Common myeloid progenitor, CD34-positive (primary cell): ENCODE measurements around the gene IPO9.
A peak's percentile ranks its signal among the peaks of the same experiment; 100 is the strongest.

Experiments used
- CTCF ChIA-PET: fragments of 350-600 bp; sonication (Branson Sonifier 250); formaldehyde crosslinking; loops from one replicate; lab custom pipeline; 2021; ENCODE audit warnings: antibody characterized with exemption; lab: Charles Lee
- POLR2A ChIA-PET: fragments of 350-600 bp; sonication (Branson Sonifier 250); formaldehyde crosslinking; loops from one replicate; lab custom pipeline; 2021; ENCODE audit warnings: antibody characterized with exemption; lab: Charles Lee
- DNase-seq, 3 donors: peaks; one replicate each; pipeline versions ENCODE4 v3.0.0 to v3.0.0-alpha.2; 2013
- H3K27ac ChIP-seq, 2 experiments: 1 replicate in 1 of 2; 2 replicates in 1 of 2; pipeline ENCODE4 v1.7.0; 2013; ENCODE audit warnings: inconsistent platforms in 2 of 2, low read length in 2 of 2, mild to moderate bottlenecking in 2 of 2, low read depth in 1 of 2, moderate library complexity in 1 of 2; ENCODE audit not compliant: severe bottlenecking in 2 of 2, insufficient read depth in 1 of 2, poor library complexity in 1 of 2
- H3K27me3 ChIP-seq, 5 experiments: replicated peaks in 2 of 5; 1 replicate in 3 of 5; 2 replicates in 2 of 5; pipeline versions ENCODE4 v1.6.1 to v1.7.0; 2013; ENCODE audit warnings: low read length in 4 of 5, mild to moderate bottlenecking in 2 of 5, moderate library complexity in 2 of 5, inconsistent platforms in 1 of 5; ENCODE audit not compliant: insufficient read depth in 5 of 5, control insufficient read depth in 4 of 5
- H3K36me3 ChIP-seq, 4 experiments: 1 replicate in 2 of 4; 2 replicates in 2 of 4; pipeline versions ENCODE4 v1.6.1 to v1.7.0; 2013; ENCODE audit warnings: low read length in 3 of 4, control low read depth in 1 of 4, mild to moderate bottlenecking in 1 of 4; ENCODE audit not compliant: control insufficient read depth in 4 of 4, insufficient read depth in 4 of 4
- H3K4me1 ChIP-seq, 4 experiments: 1 replicate in 3 of 4; 2 replicates in 1 of 4; pipeline versions ENCODE4 v1.6.1 to v1.7.1; 2013; ENCODE audit warnings: low read length in 3 of 4, mild to moderate bottlenecking in 3 of 4, control low read depth in 1 of 4, inconsistent platforms in 1 of 4, moderate library complexity in 1 of 4; ENCODE audit not compliant: control insufficient read depth in 4 of 4, insufficient read depth in 4 of 4; ENCODE audit errors: control extremely low read depth in 1 of 4
- H3K4me3 ChIP-seq, 7 experiments: 1 replicate in 4 of 7; 2 replicates in 3 of 7; pipeline versions ENCODE4 v1.5.1 to v1.7.0; 2013; ENCODE audit warnings: mild to moderate bottlenecking in 7 of 7, low read length in 6 of 7, moderate library complexity in 6 of 7, inconsistent platforms in 2 of 7, low read depth in 2 of 7, control low read depth in 1 of 7; ENCODE audit not compliant: insufficient read depth in 4 of 7, control insufficient read depth in 1 of 7; ENCODE audit errors: extremely low read depth in 1 of 7
- H3K9me3 ChIP-seq, 5 experiments: 1 replicate in 4 of 5; 2 replicates in 1 of 5; pipeline versions ENCODE4 v1.6.1 to v1.7.1; 2013; ENCODE audit warnings: low read length in 4 of 5, mild to moderate bottlenecking in 2 of 5, inconsistent platforms in 1 of 5, low read depth in 1 of 5, moderate library complexity in 1 of 5; ENCODE audit not compliant: control insufficient read depth in 4 of 5, insufficient read depth in 2 of 5; ENCODE audit errors: control extremely low read depth in 1 of 5
- WGBS: methylation state at CpG from one replicate; pipeline ENCODE4 v1.1.5; 2013; ENCODE audit not compliant: insufficient coverage; 5-methylcytosine and 5-hydroxymethylcytosine counted together

Gene IPO9

DNA sequence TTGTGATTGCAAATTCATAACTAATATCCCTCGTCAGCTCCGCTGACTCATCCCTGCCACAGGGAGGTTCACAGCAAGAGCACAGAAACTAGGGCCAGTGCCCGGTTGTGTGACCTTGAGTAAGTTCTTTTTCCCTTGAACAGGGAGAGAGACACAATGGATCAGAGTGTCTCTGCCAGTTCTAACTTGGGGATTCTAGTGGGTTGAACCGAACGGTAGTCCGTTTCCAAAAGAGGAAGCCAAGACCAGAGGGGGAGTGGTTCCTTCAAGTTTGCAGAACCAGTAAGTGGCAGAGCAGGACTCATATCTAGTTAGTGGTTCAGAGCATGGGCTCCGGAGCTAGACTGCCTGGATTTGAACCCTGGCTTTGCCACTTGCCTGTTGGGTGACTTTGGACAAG lies 54.8 kb downstream of the IPO9 start:
- CTCF ChIA-PET: interaction anchor here (0.7 to 11.6 kb wide), 13 partner anchors 9 to 100 kb away, joined by 3 to 156 read pairs (median 4); partner anchors contain the start of genes IPO9, SHISA4 and TIMM17A
- 27% methylated on average over 6 of the region's 7 CpGs for WGBS
- Histone ChIP-seq H3K4me1 (peaks cover 14 to 53% (median 37%) of the 10 kb centered on the region in 4 experiments), H3K36me3 (peaks cover 0 to 3% (median 0%) of the 10 kb centered on the region in 4 experiments), H3K4me3 (peak overlapping the region in 1 of 7 experiments; percentile 54), H3K27me3 (peaks cover 4 to 21% (median 9%) of the 10 kb centered on the region in 5 experiments), H3K27ac (no peak overlapping the region), H3K9me3 (no peaks in the 10 kb centered on the region)
- peak; percentile 40 to 81 (median 77) for DNase-seq
- POLR2A ChIA-PET: no interaction called here

DNA sequence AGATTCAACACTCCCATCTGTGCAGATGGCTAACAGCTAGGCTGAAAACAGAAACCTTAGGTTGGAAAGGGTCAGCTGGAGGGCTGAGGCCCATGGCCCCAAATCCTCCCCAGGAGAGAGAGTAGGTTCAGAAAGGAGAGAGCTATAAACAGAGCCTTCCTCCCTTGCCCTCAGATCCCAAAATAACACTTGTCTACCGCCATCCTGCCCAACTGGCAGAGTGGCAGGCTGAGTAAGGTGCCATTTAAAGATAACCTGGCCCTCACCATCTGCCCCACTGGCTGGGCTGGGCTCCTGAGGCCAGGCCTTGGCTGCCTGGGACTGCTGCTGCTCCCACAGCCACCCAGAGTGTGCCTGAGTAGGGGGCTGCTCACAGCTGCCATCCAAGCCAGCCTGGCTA lies 55.5 kb downstream of the IPO9 start:
- 0% methylated on average over 1 of the region's 1 CpG for WGBS
- H3K4me1 ChIP-seq: peaks cover 14 to 57% (median 43%) of the 10 kb centered on the region in 4 experiments
- peak in 2 of 3 donors; percentile 24 to 48 for DNase-seq
- peaks cover 4 to 28% (median 13%) of the 10 kb centered on the region in 5 experiments for H3K27me3 ChIP-seq
- no peaks in the 10 kb centered on the region for H3K9me3 ChIP-seq
- CTCF ChIA-PET: interaction anchor here (0.7 to 10.1 kb wide), 9 partner anchors 11 to 88 kb away, joined by 3 to 156 read pairs (median 4); partner anchors contain the start of genes IPO9, SHISA4 and TIMM17A
- POLR2A ChIA-PET: no interaction called here
- H3K27ac ChIP-seq: no peak overlapping the region
- no peak overlapping the region for H3K4me3 ChIP-seq
- no peaks in the 10 kb centered on the region for H3K36me3 ChIP-seq

DNA sequence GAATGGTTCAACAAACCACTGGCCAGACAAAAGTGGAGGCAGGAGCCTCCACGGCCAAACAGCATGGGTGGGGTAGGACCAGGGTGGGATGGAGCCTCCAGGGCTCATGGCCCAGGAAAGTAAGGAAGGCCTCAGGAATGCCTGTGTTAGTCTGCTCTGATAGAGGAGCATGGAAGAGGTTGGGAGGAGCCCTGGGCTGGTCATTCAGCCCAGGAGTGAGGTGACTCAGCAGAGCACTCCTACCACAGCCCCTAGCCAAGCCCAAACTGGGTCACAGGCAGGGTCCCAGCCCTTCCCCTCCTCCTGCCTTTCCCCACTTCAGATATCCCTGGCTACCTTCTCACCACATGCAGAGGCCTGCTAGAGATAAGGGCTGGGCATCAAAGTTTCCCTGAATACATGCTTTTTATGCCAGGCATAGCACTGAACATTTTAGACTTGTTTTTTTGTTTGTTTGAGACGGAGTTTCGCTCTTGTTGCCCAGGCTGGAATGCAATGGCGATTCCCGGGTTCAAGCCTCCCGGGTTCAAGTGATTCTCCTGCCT lies 56.6 kb downstream of the IPO9 start:
- no peaks in the 10 kb centered on the region for H3K9me3 ChIP-seq
- POLR2A ChIA-PET: no interaction called here
- CTCF ChIA-PET: interaction anchor here (1.2 to 10.1 kb wide), 6 partner anchors 9 to 88 kb away, joined by 4 to 156 read pairs (median 10); partner anchors contain the start of gene SHISA4

DNA sequence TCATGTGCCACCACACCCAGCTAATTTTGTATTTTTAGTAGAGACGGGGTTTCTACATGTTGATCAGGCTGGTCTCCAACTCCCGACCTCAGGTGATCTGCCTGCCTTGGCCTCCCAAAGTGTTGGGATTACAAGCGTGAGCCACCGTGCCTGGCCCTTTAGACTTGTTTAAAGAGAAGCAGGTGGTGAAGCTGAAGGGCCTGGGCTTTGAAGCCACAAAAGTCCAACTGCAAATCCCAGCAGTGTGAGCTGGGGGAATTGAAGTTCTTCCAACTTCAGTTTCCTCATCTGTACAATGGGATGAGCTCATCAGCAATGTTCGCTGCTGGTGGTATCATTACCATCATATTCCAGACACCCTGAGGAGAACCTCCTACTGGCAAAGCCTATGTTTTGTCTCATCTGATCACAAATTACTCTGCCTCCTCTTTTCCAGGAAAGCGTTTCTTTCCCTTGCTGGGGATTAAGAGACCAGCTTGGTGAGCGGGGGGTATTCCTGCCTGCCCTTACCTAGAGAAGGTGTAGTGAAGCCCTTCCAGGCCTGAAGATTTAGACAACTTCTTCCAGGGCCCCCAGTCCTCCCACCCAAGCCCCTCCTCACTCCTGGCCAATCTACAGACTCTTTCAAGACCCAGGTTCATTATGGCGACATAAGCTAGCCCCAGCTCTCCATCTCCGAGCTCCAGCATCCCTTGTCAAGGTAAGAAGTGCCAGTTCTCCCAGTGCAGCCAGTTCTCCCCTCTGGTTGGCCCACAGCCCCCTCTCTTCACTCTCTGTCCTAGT lies 57.3 kb downstream of the IPO9 start:
- POLR2A ChIA-PET: interaction anchor here (0.6 kb wide), 1 partner anchor 72 kb away, joined by 3 read pairs; no protein-coding TSS in a partner anchor
- Histone ChIP-seq H3K27ac (no peak overlapping the region), H3K4me1 (peaks cover 14 to 47% (median 42%) of the 10 kb centered on the region in 4 experiments), H3K4me3 (no peak overlapping the region), H3K36me3 (no peaks in the 10 kb centered on the region), H3K9me3 (no peaks in the 10 kb centered on the region), H3K27me3 (peaks cover 9 to 46% (median 27%) of the 10 kb centered on the region in 5 experiments)
- WGBS: 94% methylated on average over 8 of the region's 9 CpGs
- no peak for DNase-seq
- CTCF ChIA-PET: interaction anchor here (1.2 to 2.7 kb wide), 4 partner anchors 10 to 87 kb away, joined by 4 to 24 read pairs (median 10); no protein-coding TSS in a partner anchor

More for the DNA sequence above, 56.6 kb downstream of the IPO9 start:
- Histone ChIP-seq H3K4me1 (peaks cover 14 to 53% (median 45%) of the 10 kb centered on the region in 4 experiments), H3K4me3 (no peak overlapping the region), H3K27ac (no peak overlapping the region), H3K36me3 (no peaks in the 10 kb centered on the region), H3K27me3 (peaks cover 9 to 39% (median 23%) of the 10 kb centered on the region in 5 experiments)
- peak in 2 of 3 donors; percentile 25 to 40 for DNase-seq
- WGBS: 96% methylated on average over 6 of the region's 6 CpGs

DNA sequence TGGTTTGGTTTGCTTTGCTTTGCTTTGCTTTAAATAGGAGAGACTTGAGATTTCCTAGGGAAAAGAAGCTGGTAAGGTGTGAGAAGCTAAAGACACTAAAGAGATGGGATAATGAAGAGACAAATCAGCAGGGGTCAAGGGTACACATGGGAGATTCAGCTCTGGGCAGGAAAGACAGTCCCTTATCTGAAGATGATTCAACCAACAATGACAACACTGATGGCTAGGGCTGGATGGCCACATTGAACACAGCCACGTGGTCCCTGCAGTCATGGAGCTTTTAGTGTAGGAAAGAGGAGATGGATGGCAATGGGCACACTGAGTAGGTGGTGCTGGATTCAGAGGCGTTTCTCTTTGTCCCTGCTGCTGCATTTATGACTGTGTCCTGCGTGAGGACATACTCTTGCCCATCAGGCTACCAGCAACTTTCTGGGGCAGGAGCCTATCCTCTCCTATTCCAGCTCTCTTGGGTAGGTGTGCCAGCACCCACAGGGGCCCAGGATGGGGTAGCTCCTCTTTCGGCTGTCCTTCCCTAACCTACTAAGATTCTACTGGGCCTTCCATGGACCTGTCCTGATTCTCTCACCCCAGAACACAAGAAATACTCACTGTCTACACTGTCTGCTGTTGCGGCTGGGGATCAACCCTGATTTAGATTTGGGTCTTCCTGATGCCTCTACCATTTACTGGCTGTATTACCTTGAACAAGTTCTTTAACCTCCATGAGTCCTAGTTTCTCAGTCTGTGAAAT lies 58.3 kb downstream of the IPO9 start:
- no peaks in the 10 kb centered on the region for H3K36me3 ChIP-seq
- ChIA-PET POLR2A (interaction anchor here (0.6 kb wide), 2 partner anchors 71 to 97 kb away, joined by 3 read pairs; no protein-coding TSS in a partner anchor), CTCF (interaction anchor here (0.9 to 2.7 kb wide), 5 partner anchors 9 to 86 kb away, joined by 4 to 24 read pairs (median 6); no protein-coding TSS in a partner anchor)
- DNase-seq: no peak
- no peak overlapping the region for H3K4me3 ChIP-seq
- H3K27ac ChIP-seq: no peak overlapping the region
- 95% methylated on average over 3 of the region's 5 CpGs for WGBS
- no peaks in the 10 kb centered on the region for H3K9me3 ChIP-seq
- peaks cover 9 to 46% (median 28%) of the 10 kb centered on the region in 5 experiments for H3K27me3 ChIP-seq
- peaks cover 14 to 38% (median 35%) of the 10 kb centered on the region in 4 experiments for H3K4me1 ChIP-seq

DNA sequence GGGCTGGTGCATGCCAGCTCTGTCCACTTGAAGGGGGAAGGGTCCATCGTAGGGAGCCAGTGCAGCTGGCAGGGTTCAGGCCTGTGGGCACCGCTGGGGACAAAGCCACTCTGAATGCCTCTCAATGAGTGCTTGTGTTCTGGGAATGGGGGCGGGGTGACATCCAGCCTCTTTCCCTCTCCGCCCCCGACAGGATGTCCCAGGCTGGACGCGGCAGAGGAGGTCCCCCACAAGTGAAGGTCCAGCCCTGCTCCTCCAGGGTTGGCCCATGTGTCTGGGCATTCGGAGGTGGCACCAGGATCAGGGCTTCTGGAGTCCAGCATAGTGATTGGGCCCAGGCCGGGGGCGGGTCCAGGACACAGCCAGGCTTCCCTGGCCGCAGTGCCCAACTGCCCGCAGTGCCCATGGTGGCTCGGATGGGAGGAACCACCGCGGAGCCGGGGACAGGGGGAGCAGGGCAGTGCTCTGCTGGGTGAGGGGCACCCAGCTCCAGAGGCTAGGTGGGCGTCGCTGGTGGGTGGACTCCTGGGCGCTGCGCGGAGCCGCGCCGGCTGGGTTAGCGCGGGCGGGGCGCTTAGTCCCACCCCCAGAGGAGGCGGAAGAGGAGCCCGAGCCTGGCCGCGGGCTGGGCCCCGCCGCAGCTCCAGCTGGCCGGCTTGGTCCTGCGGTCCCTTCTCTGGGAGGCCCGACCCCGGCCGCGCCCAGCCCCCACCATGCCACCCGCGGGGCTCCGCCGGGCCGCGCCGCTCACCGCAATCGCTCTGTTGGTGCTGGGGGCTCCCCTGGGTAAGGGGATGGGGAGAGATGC lies 59.5 kb downstream of the IPO9 start, which contains the start of gene SHISA4:
Gene SHISA4, plus strand, starts transcription at position 617 of the 808 bp plus-strand sequence. Its CDS starts 97 bp downstream, at position 714.
- Histone ChIP-seq H3K9me3 (no peaks in the 10 kb centered on the region), H3K27ac (no peak within 1 kb of the TSS), H3K27me3 (peaks cover 9 to 49% (median 31%) of the 10 kb centered on the region in 5 experiments), H3K36me3 (no peaks in the 10 kb centered on the region), H3K4me3 (peak within 1 kb of the TSS; percentile 16 to 73 (median 59)), H3K4me1 (peaks cover 7 to 27% (median 25%) of the 10 kb centered on the region in 4 experiments)
- peak in 2 of 3 donors; percentile 37 to 49 for DNase-seq
- ChIA-PET POLR2A (no interaction called here), CTCF (interaction anchor here (2.7 to 13.8 kb wide), 3 partner anchors 8 to 84 kb away, joined by 24 to 156 read pairs (median 142); no protein-coding TSS in a partner anchor)
- WGBS: 14% methylated on average over 26 of the region's 49 CpGs
